ENCODE measurements around the gene ZNF488.
"Not testable (repeated sequence)": the region's sequence is repeated elsewhere in the genome, so short reads cannot be mapped to it uniquely, and the experiment has no call there.

ZNF488 gene, protein sequence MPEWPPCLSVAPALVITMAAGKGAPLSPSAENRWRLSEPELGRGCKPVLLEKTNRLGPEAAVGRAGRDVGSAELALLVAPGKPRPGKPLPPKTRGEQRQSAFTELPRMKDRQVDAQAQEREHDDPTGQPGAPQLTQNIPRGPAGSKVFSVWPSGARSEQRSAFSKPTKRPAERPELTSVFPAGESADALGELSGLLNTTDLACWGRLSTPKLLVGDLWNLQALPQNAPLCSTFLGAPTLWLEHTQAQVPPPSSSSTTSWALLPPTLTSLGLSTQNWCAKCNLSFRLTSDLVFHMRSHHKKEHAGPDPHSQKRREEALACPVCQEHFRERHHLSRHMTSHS

GRCh38 chr10:47384148-47384921 is at the start of gene ZNF488:
Gene ZNF488 (minus strand): TSS chr10:47384293. CDS start chr10:47368829, 15,464 bp downstream.
- DNase-seq (ENCODE audit: low read depth) = peak; percentile 74

GRCh38 chr10:47425813-47426419 is 41.8 kb upstream of the ZNF488 start:
- no peak for DNase-seq (ENCODE audit: low read depth)

- DNase-seq (ENCODE audit: low read depth) = no peak
These were observed 40.1 kb upstream of the ZNF488 start for GRCh38 chr10:47424231-47424630.

GRCh38 chr10:47423476-47423875 is 39.4 kb upstream of the ZNF488 start:
- DNase-seq (ENCODE audit: low read depth) = peak; percentile 34

- peak; percentile 95 for DNase-seq (ENCODE audit: low read depth)
These were observed 37.2 kb upstream of the ZNF488 start for GRCh38 chr10:47421057-47421952.

GRCh38 chr10:47420305-47421056 is 36.4 kb upstream of the ZNF488 start:
- no peak for DNase-seq (ENCODE audit: low read depth)

DNA sequence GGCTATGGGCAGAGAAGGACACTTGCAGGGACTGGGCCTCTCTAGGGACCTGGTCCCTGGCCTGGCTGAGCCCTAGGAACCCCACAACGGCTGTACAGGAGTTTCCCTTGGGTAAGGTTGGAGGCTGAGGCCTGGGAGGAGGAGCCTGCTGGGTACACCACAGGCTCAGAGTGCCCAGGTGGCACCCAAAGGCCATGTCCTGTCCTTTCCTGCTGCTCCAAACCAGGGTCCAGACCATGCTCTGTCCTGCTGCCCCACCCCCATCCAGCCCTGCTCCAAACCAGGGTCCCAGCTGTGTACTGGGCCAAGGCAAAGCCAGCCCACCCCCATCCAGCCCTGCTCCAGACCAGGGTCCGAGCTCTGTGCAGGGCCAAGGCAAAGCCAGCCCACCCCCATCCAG is 35.3 kb upstream of the ZNF488 start:
- DNase-seq (ENCODE audit: low read depth) = no peak

- no peak for DNase-seq (ENCODE audit: low read depth)
These were observed 34.9 kb upstream of the ZNF488 start for GRCh38 chr10:47418966-47419365.

DNA sequence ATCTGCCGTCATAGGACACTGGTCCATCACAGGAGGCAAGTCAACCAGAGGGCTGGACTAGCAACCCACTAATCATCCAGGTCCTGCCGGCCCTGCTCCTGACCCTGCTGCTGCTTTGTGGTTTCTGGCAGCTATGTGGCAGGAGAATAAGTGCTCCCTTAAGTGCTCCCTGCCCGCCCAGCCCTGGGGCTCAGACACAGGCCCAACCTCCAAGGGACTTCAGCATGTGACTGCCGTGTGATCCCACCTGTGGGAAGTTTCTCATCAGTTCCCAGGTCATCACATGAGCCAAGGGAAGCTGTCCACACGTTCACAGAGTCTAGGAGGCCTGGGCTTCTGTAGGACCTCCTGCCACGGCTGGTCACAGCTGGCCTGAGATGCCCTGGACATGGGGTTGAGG is 34.2 kb upstream of the ZNF488 start:
- no peak for DNase-seq (ENCODE audit: low read depth)

DNA sequence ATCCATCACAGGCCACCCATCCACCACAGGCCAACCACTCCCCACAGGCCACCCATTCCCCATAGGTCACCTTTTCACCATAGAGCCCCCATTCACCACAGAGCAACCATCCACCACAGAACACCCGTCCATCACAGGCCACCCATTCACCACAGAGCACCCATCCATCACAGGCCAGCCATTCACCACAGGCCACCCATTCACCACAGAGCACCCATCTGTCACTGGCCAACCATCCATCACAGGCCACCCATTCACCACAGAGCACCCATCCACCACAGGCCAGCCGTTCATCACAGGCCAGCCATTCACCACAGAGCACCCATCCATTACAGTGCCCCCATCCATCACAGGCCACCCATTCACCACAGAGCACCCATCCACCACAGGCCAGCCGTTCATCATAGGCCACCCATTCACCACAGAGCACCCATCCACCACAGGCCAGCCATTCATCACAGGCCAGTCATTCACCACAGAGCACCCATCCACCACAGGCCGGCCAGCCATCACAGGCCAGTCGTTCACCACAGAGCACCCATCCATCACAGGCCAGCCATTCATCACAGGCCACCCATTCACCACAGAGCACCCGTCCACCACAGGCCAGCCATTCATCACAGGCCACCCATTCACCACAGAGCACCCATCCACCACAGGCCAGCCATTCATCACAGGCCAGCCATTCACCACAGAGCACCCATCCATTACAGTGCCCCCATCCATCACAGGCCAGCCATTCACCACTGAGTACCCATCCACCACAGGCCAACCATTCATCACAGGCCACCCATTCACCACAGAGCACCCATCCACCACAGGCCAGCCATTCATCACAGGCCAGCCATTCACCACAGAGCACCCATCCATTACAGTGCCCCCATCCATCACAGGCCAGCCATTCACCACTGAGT is 32.5 kb upstream of the ZNF488 start:
- not testable (repeated sequence) for DNase-seq (ENCODE audit: low read depth)

DNA sequence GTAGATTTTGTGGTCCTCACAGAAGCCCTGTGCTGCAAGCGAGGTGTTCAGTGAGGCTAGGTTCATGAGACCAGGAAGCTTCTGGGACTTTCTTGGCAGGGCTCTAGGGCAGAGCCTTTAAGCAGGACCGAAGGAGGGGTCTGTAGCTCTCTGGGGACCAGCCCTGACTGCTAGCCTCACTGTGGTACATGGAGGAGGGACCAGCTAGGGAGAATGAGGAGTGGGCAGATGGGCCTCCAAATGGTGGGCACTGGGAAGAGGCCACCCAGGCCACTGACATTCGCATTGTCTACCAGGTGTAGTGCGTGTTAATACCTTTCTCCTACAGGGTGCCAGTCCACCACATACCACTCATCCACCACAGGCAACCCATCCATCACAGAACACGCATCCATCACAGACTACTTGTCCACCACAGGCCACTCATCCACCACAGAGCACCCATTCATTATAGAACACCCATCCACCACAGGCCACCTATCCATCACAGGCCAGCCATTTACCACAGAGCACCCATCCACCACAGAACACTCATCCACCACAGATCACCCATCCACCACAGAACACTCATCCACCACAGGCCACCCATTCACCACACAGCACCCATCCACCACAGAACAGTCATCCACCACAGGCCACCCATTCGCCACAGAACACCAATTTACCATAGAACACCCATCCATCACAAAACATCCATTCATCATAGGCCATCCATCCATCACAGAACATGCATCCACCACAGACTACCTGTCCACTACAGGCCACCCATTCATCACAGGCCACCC is 31.6 kb upstream of the ZNF488 start:
- no peak for DNase-seq (ENCODE audit: low read depth)

DNA sequence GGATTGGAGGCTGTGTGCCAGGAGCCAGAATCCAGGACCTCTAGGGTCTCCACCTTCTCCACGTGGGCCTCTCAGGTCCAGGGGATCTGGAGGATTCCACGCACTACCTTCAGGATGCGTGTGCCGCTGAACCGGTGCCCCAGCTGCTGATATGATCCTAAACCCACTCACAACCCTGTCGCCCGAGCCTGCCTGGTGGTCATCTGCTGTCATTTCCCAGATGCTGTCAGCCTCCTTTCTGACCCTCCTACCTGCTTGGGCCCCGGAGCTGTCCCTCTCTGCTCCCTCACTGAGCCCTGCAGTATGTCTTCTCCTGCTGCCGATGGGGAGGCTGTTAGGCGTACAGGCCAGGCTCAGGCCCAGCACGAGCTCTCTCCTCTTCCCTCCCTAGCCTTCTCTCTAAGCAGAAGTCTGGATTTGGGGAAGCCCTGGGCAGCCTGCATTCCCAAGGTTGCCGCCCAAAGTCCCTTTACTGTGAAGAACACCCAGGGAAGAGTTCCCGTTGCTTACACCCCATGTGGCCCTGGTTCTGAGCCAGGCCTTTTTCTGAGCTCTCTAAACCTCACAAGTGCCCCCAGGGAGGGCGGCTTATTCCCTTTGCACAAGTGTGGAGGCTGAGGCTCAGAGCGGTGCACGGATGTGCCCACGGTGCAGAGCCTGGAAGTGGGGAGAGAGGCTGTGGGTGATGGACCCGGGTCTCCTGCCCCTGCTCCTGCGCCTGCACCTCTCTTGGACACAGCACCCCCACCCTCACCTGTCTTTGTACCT is 30.8 kb upstream of the ZNF488 start:
- DNase-seq (ENCODE audit: low read depth) = no peak

- no peak for DNase-seq (ENCODE audit: low read depth)
These were observed 30.1 kb upstream of the ZNF488 start for GRCh38 chr10:47414227-47414592.

DNA sequence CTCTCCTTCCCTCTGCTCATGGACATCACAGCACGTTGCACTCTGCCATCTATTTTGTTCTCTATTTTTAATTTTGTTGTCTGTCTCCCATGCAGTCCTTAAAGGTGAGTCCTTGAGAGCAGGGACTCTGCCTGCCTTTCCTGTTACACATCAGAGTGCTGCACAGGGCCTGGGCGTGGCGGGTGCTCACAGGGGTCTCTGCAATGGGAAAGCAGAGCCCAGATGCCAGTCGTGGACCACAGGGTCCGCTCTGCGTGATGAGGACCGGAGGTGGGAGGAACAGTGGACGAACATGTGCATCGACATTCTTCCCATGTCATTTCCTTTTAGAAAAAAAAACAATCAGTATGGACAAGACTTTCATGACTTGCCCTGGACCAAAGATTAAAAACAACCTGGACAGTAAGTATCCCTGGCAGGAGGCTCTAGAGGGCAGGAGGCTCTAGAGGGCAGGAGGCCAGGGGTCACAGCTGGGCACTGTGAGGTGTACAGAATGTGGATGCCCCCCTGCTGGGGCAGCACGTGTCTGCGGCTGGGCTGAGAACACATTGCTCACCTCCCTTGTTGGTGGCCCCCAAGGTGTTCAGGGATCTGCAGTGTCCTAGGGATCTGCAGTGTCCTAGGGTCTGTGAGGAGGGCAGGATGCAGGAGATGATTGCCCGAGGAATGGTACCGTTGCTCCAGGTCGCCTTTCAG is 29.6 kb upstream of the ZNF488 start:
- no peak for DNase-seq (ENCODE audit: low read depth)

- DNase-seq (ENCODE audit: low read depth) = peak; percentile 60
These were observed 28.8 kb upstream of the ZNF488 start for GRCh38 chr10:47412869-47413268.

DNA sequence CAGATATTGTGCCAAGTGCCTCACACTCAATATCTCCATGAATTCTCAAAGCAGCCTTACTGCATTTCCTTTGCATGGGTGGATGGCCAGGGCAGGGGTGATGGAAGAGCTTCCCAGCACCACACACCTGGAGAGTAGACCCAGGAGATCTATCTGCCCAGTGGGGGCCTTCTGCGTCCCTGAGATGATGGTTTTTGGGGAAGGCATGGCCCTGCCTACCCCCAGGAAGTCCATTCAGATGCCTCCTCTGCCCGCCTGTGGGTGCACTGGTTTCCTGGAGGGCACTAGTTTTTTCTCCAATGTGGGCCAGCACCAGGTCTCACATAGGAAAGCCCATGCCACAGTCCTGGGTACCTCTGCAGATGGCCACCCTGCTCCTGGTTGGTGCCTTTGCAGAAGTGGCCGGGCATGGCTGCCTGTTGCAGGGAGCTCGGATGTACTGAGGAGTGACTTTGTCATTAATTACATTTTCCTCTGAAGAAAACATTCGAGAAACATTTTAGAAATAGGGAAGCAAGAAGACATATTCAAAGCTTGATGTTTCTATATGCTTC is 28.2 kb upstream of the ZNF488 start:
- no peak for DNase-seq (ENCODE audit: low read depth)

DNA sequence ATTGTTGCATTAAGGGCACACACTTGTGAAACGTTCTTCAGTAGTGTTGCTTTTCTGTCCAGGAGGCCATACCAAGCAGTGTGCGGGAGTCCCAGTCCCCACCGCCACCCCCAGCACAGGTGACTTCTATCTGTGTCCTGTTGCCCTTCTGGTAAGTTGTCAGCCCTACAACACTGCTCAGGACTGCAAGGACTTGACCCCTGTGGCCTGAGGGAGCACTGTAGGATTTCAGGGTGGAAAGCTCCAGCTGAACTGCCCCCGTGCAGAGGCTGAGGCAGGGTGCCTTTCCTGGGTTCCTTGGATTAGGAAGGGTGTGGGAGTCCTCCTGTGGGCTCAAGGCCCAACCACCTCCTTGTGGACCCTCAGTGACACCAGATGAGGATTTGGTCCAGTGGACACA is 26.8 kb upstream of the ZNF488 start:
- DNase-seq (ENCODE audit: low read depth) = no peak

DNA sequence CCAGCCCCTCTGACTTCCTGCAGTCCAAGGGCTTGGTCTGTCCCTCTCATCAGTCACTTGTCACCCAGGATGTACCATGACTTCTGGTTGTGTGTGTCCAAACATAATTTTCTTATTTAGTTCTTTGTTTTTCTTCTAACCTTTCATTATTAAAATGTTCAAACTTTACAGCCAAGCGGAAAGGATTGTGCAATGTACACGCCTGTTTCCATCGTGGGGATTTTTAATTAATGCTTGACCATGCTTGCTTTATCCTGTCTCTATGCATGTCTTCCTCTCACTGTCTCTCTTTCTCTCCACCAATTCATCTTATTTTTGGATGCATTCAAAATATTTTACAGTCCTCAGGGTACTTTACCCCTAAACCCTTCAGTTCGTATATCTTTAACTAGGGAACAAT is 26.2 kb upstream of the ZNF488 start:
- DNase-seq (ENCODE audit: low read depth) = no peak
